ENCODE results near the gene ARID3A. TPM values are rescaled to one million over a fixed set of nuclear protein-coding genes. Genes with fewer than 3 reads are reported as not detected.

Gene ARID3A
- total RNA-seq, 1 experiment from 2014 or later: 239 TPM

- no TSS peak for BruUV-seq (replicated peaks)
- Histone ChIP-seq H3K36me3 (ENCODE audit: control insufficient read depth, insufficient read depth, low read length) (no peaks in the 10 kb centered on the region), H3K27me3 (replicated peaks; ENCODE audit: control insufficient read depth, insufficient read depth, low read length) (peaks cover 2% of the 10 kb centered on the region; the same call in 1 of the 2 replicates), H3K9me3 (no peaks in the 10 kb centered on the region), H3K4me3 (ENCODE audit: low read depth, low read length) (no peak overlapping the region), H3K4me1 (peaks cover 9% of the 10 kb centered on the region; the same call in 1 of the 2 replicates)
- Mint-ChIP-seq H3K4me3 (ENCODE audit: unreplicated experiment) (no peak overlapping the region), H3K9me3 (ENCODE audit: unreplicated experiment) (no peaks in the 10 kb centered on the region), H3K4me1 (ENCODE audit: low read depth, unreplicated experiment) (no peaks in the 10 kb centered on the region), H3K27ac (ENCODE audit: unreplicated experiment) (no peak overlapping the region), H3K36me3 (ENCODE audit: insufficient read depth, unreplicated experiment) (peaks cover 36% of the 10 kb centered on the region), H3K27me3 (ENCODE audit: insufficient read depth, unreplicated experiment) (peaks cover 12% of the 10 kb centered on the region)
- ChIA-PET CTCF (no interaction called here), POLR2A (no interaction called here)
- TF ChIP-seq CTCF (IDR thresholded peaks at IDR 0.05; ENCODE audit: insufficient read depth in 1 of 2, low read depth in 1 of 2, low read length in 1 of 2, severe bottlenecking in 1 of 2, unreplicated experiment in 1 of 2): no peak
- DNase-seq: no peak
- intact Hi-C loops (cut with micrococcal nuclease; ENCODE audit: unreplicated experiment): no loop called here
Measured at GRCh38 chr19:1003283-1003682, 77.4 kb downstream of the ARID3A start.

- BruUV-seq (replicated peaks): no TSS peak
Measured at GRCh38 chr19:1004204-1004802, 78.5 kb downstream of the ARID3A start.

More at GRCh38 chr19:1004204-1004802, 78.5 kb downstream of the ARID3A start:
- DNase-seq: no peak
- ChIA-PET POLR2A (no interaction called here), CTCF (no interaction called here)
- H3K9me3 Mint-ChIP-seq (ENCODE audit: unreplicated experiment): no peaks in the 10 kb centered on the region
- Histone ChIP-seq H3K36me3 (ENCODE audit: control insufficient read depth, insufficient read depth, low read length) (no peaks in the 10 kb centered on the region), H3K9me3 (no peaks in the 10 kb centered on the region), H3K4me1 (peaks cover 9% of the 10 kb centered on the region; the same call in 1 of the 2 replicates), H3K4me3 (ENCODE audit: low read depth, low read length) (no peak overlapping the region), H3K27me3 (replicated peaks; ENCODE audit: control insufficient read depth, insufficient read depth, low read length) (peaks cover 1% of the 10 kb centered on the region; the same call in 1 of the 2 replicates)
- TF ChIP-seq CTCF (IDR thresholded peaks at IDR 0.05; ENCODE audit: insufficient read depth in 1 of 2, low read depth in 1 of 2, low read length in 1 of 2, severe bottlenecking in 1 of 2, unreplicated experiment in 1 of 2): no peak
- H3K36me3 Mint-ChIP-seq (ENCODE audit: insufficient read depth, unreplicated experiment): peaks cover 30% of the 10 kb centered on the region
- intact Hi-C loops (cut with micrococcal nuclease; ENCODE audit: unreplicated experiment): no loop called here
- H3K4me3 Mint-ChIP-seq (ENCODE audit: unreplicated experiment): no peak overlapping the region
- no peaks in the 10 kb centered on the region for H3K4me1 Mint-ChIP-seq (ENCODE audit: low read depth, unreplicated experiment)
- no peak overlapping the region for H3K27ac Mint-ChIP-seq (ENCODE audit: unreplicated experiment)
- H3K27me3 Mint-ChIP-seq (ENCODE audit: insufficient read depth, unreplicated experiment): peaks cover 8% of the 10 kb centered on the region
